TTC549 (cell line): Measurements from ENCODE around the gene ULK3.

Experiments used
- FAIRE-seq: peaks from 2 replicates; lab custom pipeline; 2012; peaks lifted over from hg19 to GRCh38; lab: Jason Lieb, UNC

Gene ULK3

GRCh38 chr15:74798388-74799254 lies 44.3 kb downstream of the ULK3 start:
- FAIRE-seq, result no peak

GRCh38 chr15:74795966-74796625 lies 46.9 kb downstream of the ULK3 start:
- no peak for FAIRE-seq

GRCh38 chr15:74794970-74795349 lies 48.0 kb downstream of the ULK3 start:
- FAIRE-seq, result no peak

GRCh38 chr15:74794248-74794969 lies 48.5 kb downstream of the ULK3 start:
- no peak for FAIRE-seq

GRCh38 chr15:74793135-74794028 lies 49.6 kb downstream of the ULK3 start:
- FAIRE-seq, result no peak

GRCh38 chr15:74792227-74793016 lies 50.5 kb downstream of the ULK3 start:
- FAIRE-seq, result no peak

- FAIRE-seq, result no peak
Measured at GRCh38 chr15:74791667-74792066, 51.3 kb downstream of the ULK3 start.

GRCh38 chr15:74791007-74791406 lies 51.9 kb downstream of the ULK3 start:
- no peak for FAIRE-seq

GRCh38 chr15:74790080-74790916 lies 52.7 kb downstream of the ULK3 start:
- no peak for FAIRE-seq

- no peak for FAIRE-seq
Measured at GRCh38 chr15:74789741-74790079, 53.2 kb downstream of the ULK3 start.

- FAIRE-seq, result no peak
Measured at GRCh38 chr15:74789171-74789631, 53.8 kb downstream of the ULK3 start.

GRCh38 chr15:74788683-74789151 lies 54.2 kb downstream of the ULK3 start:
- no peak for FAIRE-seq

- no peak for FAIRE-seq
Measured at GRCh38 chr15:74788042-74788682, 54.8 kb downstream of the ULK3 start.

GRCh38 chr15:74787251-74788041 lies 55.5 kb downstream of the ULK3 start:
- no peak for FAIRE-seq

- FAIRE-seq, result no peak
Measured at GRCh38 chr15:74786551-74787165, 56.3 kb downstream of the ULK3 start.
